HG02571 (cell line): ENCODE data around the gene NTS.

Experiments used
- ATAC-seq: cut with Tn5 transposase; IDR thresholded peaks from one replicate; pipeline ENCODE4 v1.9.1; 2021; ENCODE audit warnings: mild to moderate bottlenecking, moderate library complexity; ENCODE audit not compliant: unreplicated experiment

NTS gene

GRCh38 chr12:85920324-85920947 lies 46.3 kb downstream of the NTS start:
- ATAC-seq = peak; percentile 62

- no peak for ATAC-seq
These were observed 49.8 kb downstream of the NTS start for GRCh38 chr12:85923767-85924331.

DNA sequence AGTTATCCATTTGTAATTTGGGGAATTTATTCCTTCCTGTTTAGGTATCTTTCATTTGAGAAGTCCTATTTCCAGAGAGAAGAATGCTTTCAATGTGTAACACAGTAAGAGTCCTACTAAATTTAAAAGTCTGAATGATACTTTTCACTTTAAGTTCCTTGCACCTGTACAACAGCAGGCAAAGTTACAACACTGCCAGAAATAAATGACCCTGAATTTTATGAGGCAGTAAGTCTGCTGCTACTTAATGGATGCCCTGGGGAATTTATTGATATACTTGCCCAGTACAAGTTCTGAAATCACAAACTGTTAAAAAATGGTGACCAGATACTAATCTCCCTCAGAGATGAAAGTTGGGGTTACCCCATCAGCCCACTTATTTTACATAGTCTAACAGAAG lies 53.1 kb downstream of the NTS start:
- no peak for ATAC-seq
